Right lobe of liver (tissue), 4 donors: Measurements from ENCODE around the gene PDE10A.

Experiments
- POLR2A ChIP-seq: fragments of 450-650 bp; IDR thresholded peaks from one replicate; pipeline ENCODE4 v1.6.1; 2017; ENCODE audit warnings: antibody characterized with exemption, mild to moderate bottlenecking
- TF ChIP-seq, protein P1 (sequence below), 4 donors: fragments of 200-600 bp in 3 of 4; fragments of 450-650 bp in 1 of 4; IDR thresholded peaks; one replicate each; pipeline versions ENCODE4 v1.5.1 to v1.8.0; 2016 to 2022; ENCODE audit warnings: antibody characterized with exemption in 4 of 4, mild to moderate bottlenecking in 2 of 4
- donor health status: DM: no; HTN: no; CAD: no.
- donor health status: DM: no; HTN: no; CAD: no.
- donor health status: DM: no; HTN: yes; CAD: no.

DNA sequence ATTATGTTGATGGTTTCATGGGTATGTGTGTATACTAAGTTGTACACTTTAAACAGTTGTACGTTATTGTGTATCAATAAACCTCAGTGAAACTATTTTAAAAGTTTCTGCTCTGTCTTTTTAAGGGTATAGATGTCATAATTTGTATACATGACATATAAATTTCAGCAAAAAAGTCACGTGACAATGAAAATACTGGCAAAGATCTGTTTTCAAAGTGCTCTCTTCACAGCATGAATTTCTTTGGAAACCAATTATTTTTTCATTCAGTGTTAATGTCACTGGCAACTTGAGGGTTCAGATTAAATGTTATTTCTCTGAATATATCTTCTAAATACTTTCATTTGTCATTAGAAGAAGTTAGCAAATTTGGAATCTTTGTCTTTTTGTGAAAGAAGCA lies 261.9 kb downstream of the PDE10A start:
- TF ChIP-seq, protein P1, sequence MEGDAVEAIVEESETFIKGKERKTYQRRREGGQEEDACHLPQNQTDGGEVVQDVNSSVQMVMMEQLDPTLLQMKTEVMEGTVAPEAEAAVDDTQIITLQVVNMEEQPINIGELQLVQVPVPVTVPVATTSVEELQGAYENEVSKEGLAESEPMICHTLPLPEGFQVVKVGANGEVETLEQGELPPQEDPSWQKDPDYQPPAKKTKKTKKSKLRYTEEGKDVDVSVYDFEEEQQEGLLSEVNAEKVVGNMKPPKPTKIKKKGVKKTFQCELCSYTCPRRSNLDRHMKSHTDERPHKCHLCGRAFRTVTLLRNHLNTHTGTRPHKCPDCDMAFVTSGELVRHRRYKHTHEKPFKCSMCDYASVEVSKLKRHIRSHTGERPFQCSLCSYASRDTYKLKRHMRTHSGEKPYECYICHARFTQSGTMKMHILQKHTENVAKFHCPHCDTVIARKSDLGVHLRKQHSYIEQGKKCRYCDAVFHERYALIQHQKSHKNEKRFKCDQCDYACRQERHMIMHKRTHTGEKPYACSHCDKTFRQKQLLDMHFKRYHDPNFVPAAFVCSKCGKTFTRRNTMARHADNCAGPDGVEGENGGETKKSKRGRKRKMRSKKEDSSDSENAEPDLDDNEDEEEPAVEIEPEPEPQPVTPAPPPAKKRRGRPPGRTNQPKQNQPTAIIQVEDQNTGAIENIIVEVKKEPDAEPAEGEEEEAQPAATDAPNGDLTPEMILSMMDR (IDR thresholded peaks at IDR 0.05), result no peak
- no peak for TF ChIP-seq POLR2A
